NCI-H82 treated with DMSO at 0.1 percent for 48 hours (cell line): ENCODE results near the gene MYOM1.

Experiments
- DNase-seq: peaks from one replicate; lab custom pipeline; 2025; ENCODE audit not compliant: unreplicated experiment; lab: John Stamatoyannopoulos, UW

The MYOM1 gene

DNA sequence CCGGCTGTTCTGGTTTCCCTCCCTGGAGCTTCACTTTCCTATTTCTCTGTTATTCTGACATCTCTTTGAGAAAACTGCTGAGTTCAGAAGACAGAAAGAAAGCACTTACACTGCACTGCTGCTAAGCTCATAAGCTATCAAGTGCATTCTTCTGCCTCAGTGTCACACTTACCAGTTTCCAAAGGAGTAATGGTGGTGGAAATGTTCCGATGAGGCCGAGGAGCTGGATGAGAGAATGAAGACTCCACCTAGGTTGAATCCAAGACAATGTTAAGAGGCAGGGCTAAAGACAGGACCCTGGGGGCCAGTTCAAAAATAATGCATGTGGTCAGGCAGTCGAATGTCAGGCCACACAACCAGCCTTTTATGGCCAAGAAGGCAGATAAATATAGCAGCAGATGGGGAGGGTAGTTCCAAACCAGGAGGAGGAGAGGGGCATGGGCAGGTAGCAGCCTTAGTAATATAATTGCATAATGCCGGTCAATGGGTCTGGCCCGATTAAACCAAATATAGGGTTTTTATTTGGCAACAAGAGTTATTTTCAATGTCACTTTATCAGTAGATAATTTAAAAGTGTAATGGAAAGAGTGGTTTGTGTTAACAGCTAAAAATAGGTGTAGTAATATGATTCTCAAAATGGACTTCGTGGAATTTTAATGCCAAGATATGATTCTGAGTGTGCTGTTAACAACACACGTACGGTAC lies at the start of gene MYOM1:
TSS of gene MYOM1 (minus strand) at position 338 of the 705 bp plus-strand sequence. CDS start 4,745 bp downstream, outside the sequence.
- no peak for DNase-seq

DNA sequence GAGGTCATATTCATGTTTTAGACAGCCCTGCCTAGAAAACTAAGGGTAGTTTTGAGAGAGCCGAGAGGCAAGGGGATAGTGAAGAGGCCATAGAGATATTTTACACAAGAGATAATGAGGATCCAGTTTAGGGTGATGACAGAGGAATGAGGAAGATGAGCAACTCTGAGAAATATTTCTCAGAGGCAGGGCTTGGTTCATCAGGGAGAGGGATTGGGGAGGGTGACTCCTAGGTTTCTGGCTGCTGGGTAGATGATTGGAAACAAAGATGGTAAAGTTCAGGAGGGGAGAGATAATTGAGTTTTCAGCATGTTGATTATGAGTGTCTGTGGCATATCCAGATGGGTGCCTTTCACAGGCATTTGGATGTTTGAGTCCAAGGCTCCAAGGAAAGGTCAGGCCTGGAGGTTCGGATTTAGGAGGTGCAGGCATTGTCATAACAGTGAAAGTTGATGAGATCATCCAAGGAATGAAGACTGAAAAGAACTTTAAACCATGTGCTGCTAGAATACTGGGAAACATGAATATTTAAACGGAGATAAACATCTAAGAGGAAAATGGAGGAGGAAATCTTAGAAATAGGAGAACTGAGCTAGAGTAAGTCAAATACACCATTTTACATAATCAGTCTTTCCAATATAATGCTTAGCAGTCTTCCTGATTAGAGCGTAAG lies 49.6 kb upstream of the MYOM1 start:
- no peak for DNase-seq

DNA sequence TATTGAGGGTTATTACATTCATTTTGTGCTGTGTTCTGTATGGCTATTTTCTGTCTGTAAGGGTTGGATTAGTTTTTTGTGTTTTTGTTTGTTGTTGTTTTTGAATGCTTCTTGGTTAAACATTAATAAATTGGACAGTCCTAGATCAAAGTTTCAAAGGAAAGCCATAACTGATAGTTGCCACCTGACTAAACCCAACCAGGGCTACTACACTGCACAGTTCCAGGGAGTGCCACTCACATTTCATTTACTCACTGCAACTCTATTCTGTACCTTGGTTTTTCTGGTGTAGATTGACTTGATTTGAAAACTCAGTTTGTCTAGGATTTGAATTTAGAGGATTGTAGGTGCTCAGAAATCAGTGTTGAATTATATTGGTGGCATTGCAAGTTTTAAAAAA lies 48.5 kb upstream of the MYOM1 start:
- DNase-seq = no peak

DNA sequence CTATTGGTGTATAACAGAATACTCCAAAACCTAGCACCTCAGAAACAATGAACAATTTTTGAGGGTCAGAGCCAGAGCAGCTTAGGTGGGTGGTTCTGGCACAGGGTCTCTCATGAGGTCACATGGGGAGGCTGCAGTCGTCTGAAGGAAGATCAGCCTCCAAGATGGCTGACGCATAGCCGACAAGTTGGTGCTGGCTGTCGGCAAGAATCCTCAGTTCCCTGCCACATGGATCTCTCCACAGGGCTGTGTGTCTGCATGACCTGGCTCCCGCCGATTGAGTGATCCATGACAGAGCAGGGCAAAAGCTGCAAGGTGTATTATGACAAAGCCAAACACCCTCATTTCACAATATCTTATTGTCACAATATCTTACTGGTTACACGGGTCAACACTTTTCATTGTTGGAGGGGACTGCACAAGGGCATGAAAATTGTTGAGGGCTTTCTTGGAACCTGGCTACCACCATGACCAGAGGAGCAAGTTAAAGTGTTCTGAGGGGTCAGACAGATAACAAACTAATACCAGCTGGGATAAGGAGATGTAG lies 46.4 kb upstream of the MYOM1 start:
- no peak for DNase-seq

DNA sequence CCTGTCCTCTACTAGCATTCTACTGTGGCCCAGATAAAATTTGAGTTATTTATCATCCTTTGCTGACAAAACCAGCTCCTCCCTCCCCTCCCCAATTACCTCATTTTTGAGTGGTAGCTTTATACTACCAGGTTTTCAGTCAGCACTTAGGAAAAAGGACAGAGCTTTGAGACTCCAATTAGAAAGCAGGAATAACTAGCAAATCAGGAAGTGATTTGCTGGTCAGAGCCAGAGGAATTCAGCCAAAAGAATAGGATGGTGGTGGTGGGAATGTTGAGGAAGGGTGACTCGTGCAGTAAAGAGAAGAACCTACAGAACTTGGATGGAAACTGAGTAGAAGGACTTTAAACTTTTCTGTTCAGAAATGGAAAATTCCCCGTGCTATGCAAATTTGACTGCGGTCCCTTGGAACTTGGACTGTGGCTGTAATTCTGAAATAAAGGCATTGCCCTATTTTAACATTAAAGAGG lies 45.8 kb upstream of the MYOM1 start:
- no peak for DNase-seq

DNA sequence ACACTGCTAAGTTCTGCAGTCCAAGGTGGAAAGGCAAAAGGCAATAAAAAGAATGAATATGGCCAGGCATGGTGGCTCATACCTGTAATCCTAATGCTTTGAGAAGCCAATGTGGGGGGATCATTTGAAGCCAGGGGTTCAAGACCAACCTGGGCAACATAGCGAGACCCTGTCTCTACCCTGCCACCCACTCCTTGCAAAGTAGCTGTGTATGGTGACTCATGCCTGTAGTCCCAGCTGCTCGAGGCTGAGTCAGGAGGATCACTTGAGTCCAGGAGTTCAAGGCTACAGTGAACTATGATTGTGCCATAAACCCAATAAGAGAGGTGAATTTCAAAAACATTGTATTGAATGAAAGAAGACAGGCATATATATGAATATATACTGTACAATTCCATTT lies 44.6 kb upstream of the MYOM1 start:
- no peak for DNase-seq

DNA sequence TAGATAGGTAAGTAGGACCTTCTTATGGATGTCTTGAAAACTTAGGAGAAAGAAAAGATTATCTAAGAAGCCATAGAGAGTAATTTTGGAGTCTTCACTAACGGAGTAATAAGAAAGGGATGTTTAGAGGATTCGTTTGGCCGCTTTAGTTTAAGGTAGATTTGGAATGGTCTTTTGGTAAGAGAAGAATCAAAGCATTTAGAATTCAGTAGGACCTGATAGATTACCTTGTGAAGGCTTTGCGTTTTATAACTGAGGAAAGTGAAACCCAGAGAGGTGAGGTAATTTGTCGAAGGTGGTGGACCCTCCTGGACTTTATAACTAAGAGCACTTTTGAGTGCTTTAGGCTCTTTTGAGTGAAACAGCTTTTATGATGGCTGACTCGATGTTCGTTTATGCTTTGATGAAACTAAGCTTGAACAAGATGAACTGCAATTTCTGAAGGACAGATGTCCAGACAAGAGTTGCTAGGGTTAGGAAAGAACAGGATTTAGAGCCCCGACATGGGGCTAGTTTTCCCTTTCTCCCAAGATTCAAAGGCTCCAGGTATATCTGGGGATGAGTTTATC lies 43.4 kb upstream of the MYOM1 start:
- no peak for DNase-seq

DNA sequence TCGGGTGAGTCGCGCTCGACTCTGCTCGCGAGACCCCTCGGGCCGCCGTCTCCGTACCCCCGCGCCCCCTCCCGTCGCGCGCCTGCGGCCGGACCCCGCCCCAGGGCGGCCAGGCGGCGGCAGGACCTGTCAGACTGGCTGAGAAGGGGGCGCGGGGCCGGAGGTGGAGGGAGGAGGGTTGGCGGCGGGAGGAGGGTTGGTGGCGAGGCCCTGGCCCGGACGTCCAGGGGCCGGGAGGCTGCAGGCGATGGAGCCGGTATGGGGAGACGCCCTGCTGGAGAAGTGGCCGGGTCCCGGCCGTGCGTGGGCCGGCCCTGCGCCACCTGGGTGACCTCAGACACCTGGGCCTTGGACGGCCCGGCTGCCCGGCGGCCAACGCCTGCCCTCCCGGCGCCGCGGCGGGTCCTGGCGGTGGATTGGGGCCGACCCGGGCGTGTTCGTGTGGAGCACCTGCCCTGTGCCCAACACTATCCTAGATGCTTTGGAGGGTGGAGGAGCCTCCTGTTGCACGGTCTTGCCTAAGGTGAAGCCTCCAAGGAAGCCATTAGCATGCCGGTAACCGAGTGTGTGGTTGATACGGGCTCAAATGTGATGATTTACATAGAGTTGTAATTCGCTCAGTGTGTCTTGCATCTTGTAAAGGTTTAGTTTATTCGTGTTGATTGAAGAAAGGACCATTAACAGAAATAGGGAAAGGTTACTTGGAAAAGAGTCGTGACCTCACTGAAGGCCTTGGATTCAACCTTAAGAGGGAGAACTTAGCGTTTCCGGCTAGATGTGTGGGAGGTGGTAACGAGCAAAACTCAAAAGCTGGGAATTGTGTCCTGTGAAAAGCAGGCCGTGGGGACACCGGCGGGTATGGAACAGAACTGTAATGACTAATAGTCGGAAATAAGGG lies 42.7 kb upstream of the MYOM1 start:
- DNase-seq = no peak

DNA sequence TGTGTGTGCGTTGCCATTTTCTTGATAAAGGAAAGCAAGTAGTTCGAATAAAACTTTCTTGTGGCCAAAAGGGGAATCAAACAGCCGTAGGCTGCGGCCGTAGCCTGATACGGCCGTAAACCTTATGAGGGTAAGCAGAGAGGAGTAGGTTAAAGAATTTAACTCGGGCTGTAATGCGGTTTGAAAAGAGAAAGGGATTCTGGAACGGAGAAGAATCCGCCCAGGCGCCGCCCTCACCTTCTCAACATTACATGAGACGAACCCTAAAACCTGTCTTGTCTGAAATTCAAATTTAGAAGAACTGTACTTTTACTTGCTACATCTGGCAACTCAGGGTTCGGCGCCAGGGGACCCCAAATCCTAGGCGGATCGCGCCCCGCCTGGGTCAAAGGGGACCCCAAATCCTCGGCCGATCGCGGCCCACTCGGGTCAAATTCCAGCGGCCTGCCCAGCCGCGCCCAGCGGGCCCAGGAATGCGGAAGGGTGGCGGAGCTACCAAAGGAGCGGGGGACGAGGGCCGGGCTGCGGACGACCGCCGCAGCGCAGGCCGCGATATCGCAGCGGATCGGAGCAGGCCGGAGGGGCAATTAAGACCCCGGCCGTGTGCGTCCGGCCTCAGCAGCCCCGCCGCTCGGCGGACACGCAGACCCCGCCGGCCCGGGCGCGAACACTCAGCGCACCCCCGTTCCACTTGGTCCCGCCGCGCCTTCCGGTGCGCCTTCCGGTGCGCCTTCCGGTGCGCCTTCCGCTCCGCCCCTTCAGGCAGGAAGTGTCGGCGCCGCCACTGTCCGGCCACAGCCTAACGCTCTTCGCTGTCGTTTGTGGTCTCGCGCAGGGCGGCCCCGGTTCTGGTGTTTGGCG lies 41.8 kb upstream of the MYOM1 start, which contains the start of gene MYL12B:
TSS of gene MYL12B (plus strand) at position 761 of the 861 bp plus-strand sequence. CDS start 10,766 bp downstream, outside the sequence.
- no peak for DNase-seq

DNA sequence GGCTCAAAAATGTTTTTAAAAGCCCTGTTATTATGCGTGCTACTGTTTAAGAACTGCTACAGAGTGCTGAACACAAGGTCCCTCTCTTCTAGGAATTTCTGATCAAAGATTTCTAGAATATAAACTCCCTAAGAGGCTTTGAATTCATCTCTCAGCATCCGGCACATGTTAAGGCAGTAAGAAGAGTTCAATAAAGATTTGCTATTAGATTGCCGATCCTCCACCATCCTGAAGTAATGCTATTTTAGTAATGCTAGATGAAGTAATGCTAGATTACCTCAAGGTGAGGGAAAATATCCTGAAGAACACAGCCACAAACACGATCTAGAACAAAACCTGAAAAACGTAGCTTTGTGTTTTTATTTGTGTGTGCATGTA lies 41.2 kb upstream of the MYOM1 start:
- no peak for DNase-seq

DNA sequence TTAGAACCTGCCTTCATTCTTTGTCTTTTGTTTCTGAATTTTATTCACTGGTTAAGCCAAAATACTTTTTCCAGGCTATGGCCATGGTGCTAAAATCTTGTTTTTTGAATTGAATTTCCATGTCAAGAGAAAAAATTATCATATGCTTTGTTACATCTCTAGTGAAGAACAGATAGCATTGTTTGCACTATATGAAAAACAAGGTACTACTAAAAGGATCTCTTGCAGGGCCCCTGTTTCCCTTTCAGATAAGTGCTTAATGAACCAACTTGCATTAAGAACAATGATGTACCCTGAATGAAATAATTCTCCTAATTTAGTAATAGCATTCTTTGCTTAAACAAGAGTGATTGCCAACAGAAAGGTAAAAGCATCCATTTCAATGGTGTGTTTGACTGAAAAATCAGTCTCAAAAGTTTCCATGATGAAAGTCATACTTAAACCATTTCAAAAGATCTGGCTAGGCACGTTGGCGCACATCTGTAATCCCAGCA lies 37.9 kb upstream of the MYOM1 start:
- no peak for DNase-seq

DNA sequence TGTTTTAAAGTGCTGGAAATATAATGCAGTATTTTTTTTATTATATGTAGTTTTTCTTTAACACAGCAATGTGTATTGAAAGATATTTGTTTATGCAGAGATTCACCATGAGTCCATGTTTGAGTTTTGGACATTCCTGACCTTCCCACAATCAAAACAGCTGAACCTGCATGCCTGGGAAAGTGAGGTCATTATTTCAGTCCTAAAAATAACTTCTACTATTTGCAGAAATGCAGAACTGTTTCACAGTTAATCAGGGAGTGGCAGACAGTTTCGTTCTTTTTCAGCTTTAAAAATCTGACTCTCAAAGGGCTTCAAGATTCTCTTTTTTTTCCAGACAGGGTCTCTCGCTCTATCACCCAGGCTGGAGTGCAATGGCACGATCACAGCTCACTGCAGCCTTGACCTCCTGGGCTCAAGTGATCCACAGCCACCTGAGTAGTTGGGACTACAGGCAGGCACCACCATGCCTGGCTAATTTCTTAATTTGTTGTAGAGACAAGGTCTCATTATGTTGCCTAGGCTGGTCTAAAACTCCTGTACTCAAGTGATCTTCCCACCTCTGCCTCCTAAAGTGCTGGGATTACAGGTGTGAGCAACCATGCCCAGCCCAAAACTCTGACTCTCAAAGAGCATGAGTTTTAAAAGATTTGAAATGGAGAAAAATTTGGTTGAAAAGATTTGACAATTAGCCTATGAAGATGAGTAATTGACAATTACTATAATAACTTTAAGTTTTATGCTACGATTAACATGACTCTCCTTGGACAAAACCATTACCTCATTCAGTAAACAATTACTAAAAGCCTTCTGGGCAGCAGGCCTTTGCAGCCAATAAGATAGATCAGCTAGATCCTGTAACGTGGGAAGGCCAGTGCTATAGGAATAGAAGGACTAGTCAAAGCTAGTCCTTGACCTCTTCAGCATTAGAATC lies 37.2 kb upstream of the MYOM1 start:
- DNase-seq = no peak

DNA sequence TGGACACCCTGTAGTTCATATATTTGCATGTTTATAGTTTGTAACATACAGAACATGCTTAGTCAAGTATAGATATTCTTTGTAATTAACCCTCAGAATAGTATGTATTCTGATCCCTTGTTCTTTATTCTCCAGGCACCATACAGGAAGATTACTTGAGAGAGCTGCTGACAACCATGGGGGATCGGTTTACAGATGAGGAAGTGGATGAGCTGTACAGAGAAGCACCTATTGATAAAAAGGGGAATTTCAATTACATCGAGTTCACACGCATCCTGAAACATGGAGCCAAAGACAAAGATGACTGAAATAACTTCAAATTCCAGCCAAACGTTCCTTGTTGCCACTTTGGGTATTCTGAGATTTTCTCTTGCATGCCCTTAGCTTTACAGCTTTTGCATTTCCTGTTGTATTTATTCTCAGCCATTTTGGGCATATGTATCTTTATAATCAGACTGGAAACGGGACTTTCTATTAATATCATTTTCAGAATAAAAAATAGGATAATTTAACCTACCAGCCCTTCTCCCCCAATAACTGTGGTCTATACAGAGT lies 35.9 kb upstream of the MYOM1 start:
- no peak for DNase-seq

DNA sequence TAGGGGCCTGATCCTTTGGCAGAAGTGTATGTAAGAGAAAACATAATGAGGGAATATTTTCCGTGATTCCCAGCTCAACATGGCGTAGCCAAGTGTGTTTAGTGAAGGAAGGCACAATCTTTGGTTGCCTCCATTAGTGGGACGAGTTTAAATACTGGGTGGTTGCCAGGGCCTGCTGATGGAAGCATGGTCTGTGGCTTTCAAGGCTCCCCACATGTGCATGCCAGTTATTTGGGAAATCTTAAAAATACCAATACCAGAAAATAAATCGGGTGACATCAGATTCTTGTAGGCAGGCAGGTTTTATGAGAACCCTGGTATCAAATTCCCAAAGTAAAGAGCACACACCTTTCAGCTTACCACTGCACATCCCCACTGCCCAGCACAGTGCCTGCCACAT lies 35.0 kb upstream of the MYOM1 start:
- no peak for DNase-seq

DNA sequence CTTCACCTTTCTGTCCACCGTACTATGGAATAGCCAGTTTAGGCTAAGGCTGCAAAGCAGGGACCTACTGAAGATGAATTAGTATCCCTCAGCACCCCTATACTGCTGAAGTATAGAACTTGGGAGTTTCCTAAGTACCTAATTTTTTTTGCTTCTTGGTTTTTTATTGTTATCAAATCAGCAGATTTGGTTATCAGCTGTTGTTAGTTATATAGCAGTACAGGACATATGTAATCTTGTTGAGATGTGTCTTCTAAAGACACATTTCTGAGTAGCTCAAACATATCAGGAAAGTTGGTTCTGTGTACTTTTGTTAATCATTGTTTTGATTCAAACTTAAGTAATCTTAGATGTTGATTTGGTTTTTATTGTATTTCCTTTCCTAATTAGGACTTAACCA lies 33.1 kb upstream of the MYOM1 start:
- DNase-seq = no peak

DNA sequence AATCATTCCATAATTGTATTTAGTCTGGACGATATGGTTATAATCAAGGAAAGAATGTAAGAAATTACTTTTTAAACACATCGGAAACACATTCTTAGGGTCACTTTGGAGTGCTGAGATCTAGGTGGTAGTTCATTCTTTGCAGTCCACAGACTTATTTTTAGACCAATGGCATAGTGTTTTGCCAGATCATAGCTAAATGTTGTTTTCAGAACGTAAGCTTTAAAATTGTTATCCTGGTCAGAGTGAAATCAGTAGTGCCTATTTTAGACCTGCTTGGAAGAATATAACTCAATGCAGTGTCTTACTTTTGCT lies 32.2 kb upstream of the MYOM1 start:
- no peak for DNase-seq

DNA sequence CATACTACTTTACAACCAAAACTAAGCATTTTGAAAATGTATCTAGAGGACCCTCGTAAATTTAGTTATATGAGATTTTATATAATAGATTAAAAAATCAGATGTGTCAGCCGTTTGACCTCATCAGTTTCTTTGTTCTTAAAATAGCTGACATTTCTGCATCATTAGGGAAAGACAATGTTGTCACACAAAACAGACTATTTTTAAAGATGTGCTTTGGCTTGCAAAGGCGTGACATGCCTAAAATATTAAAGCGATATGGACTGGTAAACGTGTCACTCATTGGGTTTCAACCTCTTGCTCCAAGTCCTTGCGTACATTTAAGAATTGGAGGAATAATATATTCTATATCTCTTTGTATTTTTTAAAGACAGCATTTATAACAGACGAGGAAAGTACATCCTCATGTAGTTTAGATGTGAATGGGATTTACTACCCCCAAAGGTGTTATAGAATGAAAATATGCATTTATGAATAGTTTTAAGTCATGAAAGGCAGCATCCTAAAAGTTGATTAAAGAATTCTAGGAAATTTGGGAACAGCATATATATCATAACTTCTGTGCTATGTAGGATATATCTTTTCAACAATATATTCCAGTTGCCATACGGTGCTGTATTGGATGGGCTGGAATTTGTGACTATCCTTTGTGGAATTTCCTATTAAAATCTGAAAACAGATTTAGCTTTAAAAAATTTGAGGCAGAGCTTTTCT lies 31.6 kb upstream of the MYOM1 start:
- no peak for DNase-seq
